HG03196 (cell line): ENCODE results near the gene RECQL5.

Experiments used
- ATAC-seq: cut with Tn5 transposase; IDR thresholded peaks from one replicate; pipeline ENCODE4 v1.9.1; 2021; ENCODE audit not compliant: unreplicated experiment

RECQL5 gene

DNA sequence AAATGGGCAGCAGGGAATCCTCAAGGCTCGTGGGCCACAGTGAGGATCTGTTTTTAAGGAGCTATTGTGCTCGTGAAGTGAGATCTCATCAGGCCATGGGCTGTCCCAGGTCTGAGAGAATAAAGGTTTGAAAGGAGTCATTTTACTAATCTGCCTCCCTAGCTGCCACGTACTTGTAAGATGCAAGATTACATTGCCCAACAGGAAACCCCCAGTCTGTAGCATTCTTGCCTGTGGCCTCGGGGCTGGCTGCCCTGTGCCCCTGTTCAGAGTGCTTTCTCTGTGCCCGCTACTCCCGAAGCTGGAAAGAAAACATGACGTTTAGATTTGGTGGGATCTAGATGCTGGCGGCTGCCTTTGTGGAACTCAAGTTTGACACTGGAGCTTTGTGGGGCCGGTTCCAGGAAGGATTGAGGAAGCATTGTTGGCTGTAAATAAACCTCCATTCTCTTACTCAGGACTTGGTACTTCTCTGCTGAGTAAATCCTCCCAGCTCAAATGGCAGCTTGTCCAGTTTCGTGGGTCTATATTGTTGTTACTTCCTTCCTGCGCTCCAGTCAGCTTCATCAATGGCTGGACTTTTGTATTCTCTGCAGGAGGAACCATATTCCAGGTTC is 21.4 kb upstream of the RECQL5 start:
- no peak for ATAC-seq

DNA sequence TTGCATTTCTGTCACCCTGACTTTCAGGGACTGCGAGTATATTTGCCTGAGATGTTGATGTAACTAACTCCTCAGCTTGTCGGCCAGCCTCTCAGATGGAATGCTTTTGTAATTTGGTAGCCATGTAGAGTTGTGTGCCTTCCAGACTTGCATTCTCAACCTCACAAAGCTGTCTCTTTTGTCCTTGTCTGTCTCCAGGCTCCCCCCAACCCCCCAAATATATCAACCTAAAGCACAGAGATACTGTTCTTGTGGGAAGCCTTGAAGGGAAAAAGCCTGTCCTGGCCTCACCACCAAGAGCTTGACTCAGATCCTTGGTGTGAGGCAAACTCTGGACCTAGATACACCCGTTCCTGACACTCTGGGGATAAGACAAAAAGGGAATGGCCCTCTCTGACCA is 18.5 kb upstream of the RECQL5 start:
- ATAC-seq: no peak

DNA sequence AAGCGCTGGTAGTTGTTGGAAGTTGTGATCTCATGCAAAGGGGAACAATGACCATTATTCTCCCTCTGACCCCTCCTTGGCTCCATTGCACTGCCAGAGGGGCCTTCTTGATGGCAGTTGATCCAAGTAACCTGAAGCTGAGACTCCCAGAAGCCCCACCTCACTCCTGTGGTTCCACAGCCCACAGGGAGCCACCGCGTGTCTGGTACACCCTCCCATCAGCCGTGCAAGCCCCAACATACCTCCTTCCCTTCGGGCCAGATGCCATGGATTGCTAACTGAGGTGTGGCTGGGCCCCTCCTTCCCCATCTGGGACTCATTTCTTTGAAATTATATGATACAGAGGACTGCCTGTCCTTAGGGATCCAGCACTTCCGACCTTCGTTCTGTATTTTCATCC is 18.0 kb upstream of the RECQL5 start:
- no peak for ATAC-seq

DNA sequence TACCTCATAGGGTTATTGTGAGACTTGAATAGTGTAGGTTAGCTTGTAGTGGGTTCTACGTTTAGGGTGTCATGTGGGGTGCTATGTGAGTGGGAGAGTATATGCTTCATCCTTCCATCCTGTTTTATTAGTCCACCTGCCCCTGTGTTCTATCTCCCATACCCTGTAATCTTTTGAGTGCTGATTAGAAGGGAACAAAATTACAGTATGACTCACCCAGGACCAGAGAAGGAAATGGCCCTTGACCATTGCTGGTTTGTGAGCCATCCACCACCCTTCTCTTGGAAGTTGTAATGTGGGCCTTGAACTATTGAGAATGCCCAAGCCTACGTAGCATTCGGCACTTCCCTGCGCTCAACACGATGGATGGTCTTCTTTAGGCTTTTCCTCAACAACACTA is 17.3 kb upstream of the RECQL5 start:
- ATAC-seq: no peak

DNA sequence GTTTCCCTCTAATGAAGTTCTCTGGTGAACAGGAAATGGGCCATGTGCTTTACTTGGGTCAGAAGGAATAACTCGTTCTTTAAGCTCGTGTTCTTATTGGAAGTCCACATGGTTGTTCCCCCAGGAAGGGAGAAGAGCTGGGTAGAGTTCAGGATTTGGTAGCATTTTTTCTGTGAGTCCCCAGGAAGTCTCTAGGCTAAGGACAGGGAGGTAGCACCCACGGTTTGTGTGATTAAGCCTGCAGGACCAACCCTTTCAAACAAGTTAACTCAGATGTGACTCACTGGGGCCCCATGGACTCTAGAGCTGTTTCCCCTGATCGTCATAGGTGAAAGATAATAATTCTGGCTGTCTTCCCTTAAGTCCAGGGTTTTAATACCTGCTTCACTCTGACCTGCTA is 16.6 kb upstream of the RECQL5 start:
- no peak for ATAC-seq

DNA sequence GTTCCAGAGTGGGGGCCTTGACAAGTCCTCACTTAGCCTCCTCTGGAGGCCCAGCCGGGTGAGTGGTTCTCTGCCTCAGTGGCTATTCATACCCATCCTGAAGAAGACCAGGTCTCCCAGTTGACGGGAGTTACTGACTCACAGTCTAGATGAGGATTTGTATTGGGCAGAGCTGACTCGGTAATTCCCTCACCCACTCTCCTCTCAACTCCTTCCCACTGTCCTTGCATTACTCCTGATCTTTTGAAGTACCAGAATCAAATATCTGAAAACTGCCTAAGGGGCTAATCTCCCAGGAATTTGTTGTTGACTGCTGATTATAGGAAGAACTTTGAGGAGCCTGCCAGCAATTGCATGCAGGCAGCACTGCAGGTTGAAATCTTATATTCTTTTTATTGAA is 14.3 kb upstream of the RECQL5 start:
- ATAC-seq: no peak

DNA sequence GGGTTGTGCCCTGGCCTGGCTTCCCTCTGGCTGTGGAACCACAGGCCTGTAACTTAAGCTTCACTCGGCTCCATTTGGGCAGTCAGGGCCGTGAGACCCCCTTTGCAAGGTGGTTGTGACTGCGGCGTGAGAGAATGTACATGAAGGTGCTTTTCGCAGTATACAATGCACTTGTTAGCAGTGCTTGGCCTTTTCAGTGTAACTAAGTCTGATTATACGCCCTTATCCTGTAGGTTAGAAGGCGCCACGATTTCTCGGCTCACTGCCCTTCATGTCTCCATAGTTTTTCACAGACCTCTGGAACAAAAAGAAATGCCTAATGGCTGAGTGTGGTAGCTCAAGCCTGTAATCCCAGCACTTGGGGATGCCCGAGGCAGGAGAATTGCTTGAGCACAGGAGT is 13.5 kb upstream of the RECQL5 start:
- ATAC-seq: no peak

DNA sequence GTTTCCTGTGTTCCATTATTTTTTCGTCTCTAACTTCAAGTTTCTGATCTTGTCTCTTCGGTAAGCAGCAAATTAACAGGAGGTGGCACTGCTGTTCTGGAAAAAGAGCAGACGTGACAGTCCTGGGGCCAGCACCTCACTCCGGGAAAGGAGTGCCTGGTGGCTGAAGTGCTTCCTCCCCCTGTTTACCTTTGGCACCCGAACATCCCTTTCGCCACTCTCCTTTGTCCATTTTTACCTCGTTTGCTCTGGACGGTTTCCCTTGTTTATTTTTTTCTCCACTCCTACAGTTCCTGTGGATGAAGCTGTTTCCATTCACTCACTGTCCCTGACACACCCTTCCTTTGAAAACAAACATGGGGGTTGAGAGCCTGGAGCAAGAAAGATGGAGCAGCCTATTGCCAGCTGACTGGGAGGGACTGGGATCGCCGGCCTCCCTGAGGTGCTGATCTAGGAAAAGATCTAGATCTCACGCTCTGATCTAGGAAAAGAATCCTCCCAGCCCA is 12.8 kb upstream of the RECQL5 start:
- no peak for ATAC-seq

DNA sequence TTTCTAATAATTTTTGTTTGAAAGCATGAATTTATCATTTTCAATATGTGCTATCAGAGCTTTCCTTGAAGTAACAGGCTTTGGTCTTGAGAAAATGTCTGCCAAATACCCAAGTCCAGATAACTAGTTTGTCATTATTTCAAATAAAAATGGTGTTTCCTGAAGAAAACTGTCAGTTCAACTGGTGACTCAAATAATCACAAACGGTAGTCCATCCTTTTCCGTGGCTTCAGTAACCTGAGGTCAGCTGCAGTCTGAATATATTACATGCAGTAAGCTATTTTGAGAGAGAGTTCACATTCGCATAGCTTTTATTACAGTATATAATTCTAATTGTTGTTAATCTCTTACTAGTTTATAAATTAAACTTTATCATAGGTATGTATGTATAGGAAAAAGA is 9.5 kb upstream of the RECQL5 start:
- no peak for ATAC-seq

DNA sequence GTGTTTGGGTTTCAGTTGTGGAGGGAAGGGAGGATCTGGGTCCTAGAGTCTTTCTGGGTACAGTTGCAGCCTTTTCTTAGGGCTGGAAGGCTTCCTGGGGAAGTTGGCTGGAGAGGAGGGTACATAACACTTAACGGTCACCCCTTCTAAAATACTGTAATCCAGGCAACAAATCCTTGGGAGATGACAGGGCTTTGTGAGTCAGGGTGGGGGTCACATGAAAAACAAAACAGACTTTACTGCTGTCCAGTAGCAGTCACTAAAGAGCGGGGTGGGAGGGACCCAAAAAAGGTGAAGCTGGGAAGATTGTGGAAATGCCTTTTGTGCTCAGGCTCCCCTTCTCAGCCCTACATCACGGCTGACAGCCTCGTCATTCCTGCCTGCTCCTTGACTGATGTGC is 6.5 kb upstream of the RECQL5 start:
- no peak for ATAC-seq

DNA sequence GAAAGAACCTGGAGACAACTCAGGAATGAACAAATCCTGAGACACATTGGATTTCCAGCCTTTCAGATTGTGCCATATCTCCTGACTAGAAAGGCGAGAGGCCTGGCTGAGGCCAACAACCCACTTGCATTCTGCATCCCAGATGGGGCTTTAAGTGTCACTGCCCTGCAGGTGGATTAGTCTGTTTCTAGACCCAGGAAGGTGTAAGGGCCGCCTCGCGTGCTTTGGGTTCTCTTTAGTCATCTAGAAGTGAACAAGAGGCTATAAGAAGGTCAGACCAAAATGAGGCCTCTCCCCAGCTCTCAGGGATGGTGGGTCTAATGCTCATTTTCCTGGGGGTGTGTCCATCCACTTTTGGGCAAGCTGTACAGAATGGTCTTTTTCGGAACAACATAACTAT is 5.1 kb upstream of the RECQL5 start:
- no peak for ATAC-seq

DNA sequence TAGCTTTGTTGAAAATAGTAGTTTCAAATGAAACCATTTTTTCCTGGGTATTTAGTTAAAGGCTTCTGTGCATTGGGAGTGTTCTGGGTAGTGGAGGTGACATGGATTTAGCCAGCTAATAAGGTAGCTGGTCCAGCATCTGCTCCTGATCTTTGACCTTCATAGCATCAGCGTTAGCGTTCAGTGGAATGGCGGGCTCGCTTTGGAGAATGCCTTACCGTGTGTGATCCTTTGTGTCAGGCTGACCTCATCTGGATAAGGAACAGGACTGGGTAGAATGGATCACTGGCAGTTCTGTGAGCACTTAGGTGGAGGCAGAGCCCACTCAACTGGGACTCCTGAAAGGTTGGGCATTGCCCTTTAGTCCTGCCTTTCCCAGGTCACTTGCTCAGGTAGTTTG is 3.9 kb upstream of the RECQL5 start:
- no peak for ATAC-seq

DNA sequence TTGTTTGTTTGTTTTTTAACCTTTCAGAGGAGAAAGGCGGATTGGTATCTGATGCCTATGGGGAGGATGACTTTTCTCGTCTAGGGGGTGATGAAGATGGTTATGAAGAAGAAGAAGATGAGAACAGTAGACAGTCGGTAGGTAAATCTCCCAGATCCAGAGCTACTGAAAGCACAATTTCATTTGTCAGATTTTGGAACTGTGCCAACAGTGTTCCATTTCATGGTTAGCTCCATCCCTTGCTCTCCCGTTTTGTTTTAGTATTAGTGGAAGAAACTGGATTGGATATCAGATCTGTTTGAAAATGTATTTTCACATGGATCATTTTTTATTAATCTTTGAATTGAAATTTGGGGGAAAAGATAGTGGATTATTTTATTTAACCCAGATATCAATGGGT is 1.5 kb upstream of the RECQL5 start:
- ATAC-seq: no peak

DNA sequence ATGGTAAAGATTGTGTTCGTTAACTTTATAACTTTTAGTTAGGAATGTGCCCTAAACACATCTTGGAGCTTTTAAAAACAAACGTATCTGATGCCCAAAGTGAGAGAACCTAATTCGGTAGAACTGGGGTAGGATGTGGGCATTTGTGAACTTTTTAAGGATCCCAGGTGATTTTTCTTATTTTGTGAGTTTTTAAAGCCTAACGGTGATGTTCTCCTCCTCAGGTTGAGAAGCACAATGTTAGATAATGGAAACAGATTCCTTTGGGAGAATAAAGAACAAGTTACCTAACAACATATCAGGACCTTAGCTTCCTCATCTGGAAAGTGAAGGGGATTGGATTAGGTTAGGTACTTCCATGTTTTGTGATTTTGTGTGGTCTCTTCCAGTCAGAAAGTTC is 871 bp upstream of the RECQL5 start:
- ATAC-seq: no peak

DNA sequence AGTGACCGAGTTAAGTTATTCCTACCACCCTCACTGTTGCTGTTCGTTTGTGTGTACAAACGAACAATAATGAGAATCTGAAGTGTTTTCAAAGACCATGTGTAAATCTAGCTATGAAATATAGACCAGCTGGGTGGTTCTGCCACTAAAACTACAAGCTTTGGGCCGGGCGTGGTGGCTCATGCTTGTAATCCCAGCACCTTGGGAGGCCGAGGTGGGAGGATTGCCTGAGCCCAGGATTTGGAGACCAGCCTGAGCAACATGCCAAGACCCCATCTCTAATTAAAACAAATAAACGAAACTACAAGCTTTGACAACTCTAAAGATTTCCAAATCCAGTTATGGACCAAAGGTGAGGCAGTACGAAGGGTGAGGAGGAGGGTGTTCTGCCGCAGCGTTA is 973 bp downstream of the RECQL5 start:
- ATAC-seq: no peak

DNA sequence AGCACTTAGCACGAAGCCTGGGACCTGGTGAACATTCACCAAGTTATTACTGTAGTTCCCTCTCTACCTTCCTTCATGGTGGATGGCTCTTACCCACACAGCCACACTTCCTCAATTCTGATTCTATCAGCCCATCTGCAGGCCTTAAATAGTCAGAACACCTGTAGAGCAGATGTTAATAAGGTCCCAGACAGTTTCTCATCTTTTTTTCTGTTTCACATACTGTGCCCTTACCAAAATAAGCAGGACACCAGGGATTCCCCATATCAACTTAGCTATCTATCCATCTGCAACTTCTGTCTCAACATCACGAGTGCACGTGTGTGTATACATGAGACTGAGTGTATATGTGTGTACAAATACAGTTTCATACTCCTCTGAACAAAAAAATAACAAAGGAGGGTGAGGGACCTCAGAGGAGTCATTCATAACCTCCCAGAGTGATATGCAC is 2.8 kb downstream of the RECQL5 start:
- ATAC-seq: peak; percentile 41

DNA sequence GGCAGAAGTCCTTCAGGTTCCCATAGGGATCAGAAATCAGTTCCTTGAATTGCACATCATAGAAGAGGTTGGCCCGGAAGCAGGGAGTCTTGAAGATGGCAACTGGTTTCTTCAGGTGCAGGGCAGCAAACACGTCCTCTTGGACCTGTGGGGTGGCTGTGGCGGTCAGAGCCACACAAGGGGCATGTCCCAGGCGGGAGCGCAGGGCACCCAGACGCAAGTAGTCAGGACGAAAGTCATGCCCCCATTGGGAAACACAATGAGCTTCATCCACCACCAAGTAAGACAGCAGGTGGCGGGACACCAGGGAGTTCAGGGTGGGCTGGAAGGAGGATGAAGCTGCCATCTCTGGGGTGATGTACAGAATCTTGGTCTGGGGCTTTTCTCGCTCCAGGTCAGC is 4.4 kb downstream of the RECQL5 start:
- no peak for ATAC-seq

DNA sequence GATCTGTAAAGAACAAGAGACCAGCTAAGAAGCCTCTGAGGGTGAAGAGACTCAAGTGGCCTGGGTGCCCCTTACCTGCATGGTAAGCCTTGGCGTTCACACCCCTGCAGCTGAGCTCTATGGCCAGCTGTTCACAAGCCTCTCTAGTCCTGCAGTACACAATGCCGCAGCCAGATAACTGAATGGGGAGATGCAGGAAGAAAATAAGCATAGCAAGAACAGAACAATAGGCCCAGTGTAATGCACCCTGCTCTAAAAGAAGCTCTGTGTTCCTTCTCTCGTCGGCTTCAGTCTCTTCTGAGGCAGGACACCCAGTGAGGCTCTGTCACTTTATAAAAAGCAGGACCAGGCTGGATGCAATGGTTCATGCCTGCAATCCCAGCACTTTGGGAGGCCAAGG is 5.4 kb downstream of the RECQL5 start:
- no peak for ATAC-seq

DNA sequence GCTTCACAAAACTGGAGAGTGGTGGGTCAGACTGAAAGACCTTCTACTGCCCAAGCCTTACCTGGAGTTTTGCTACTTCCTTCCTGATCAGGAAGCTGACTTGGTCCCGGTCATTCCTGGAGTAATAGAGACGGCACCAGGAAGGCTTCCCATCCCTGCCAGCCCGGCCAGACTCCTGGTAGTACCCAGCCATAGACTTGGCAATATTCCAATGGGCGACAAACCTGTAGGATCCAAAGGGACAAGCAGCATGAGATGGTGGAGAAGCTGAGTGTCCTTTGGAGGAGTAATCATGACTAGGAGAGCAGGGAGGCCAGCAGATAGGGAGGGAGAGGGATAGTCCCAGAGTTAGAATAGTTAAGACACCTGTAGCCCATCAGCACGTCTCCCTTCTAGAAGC is 8.7 kb downstream of the RECQL5 start:
- no peak for ATAC-seq

DNA sequence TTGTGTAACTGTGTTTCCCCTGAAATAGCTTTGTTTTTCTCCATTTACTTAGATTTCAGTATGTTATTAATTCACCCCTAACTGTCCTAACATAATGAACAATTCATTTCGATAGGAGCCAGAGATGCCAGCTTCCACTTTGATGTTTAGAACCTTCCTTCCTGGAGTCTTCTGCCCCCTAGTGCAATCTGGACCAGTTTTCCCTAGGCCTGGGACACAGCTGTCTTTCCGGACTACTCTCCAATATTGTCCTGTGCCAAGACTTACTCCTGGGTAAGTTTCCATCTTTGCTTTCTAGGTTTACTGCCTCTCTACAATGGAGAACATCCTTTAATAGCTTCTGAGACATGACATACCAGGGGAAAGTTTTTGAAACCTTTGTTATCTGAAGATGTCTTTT is 12.8 kb downstream of the RECQL5 start:
- no peak for ATAC-seq

DNA sequence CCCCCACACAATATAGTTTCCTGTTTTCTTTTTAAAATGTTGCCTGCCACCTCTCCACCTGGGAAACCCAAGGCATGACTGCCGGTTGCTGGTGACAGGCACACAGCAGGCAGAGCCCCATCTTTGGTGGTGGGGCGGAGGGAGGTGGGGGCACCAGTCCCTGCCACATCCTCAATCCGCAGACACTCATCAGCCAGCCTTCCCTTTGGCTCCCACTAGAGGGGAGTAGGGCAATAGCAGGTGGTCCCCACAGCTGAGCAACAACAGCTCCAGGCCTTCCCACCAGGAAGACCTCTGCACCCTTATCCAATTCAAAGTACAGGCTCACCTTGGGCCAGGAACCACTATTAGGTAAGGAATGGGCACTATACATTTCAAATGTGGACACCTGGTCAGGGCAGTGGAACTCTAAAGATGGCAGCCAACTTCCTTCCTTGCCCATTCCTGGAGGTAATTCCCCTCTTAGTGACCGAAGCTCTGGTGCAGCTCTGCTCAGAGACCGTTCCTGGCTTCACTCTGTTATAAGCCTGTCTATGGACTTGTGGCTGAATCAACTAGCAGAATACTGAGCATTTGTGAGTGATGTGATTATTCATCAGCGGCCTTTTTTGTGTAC is 13.9 kb downstream of the RECQL5 start:
- no peak for ATAC-seq

DNA sequence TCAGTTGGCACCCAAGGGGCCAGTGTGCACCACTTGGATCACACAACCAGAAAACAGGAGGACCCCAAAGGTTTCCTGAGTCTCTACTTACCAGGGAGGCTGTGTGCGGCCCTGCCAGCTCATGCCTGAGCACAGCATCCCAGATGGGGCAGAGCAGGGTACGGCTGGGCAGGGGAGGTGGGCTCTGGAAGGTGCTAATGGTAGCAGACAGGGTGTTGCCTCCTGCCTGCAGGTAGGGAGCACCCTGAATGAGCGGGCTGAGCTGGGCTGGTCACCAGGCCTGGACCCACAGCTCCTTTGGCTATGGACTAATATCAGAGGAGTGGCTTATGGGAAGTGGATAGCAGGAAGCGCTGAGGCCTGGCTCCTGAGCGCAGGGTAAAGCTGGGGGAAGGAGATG is 14.6 kb downstream of the RECQL5 start:
- ATAC-seq: no peak

DNA sequence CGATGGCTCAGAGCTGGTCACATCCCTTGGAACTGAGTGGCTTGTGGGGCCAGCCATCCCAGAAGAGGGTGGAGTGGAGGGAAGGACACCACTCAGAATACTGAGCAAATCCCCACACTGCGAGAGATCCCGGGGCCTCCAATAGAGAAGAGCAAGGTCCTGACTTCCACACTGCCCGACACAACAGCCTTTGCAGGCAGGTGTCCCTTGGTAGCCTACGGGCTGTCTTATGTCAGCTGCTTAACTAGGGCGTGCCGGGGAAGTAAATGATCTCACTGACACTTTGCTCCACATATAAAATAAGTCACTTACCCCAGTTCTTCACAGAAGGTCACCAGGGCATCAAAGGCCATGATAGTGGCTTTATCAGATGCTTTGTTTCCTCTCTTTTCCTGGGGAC is 16.1 kb downstream of the RECQL5 start:
- no peak for ATAC-seq
